OCI-LY1 (cell line): ENCODE measurements around the gene MFAP2.

Experiments
- H2AFZ ChIP-seq: fragments of 200-600 bp; sonication (generic), shearing (Covaris generic); 2 replicates; pipeline ENCODE4 v1.6.0; 2014; ENCODE audit warnings: antibody characterized with exemption, mild to moderate bottlenecking, low read length
- H3F3A ChIP-seq: fragments of 200-600 bp; sonication (generic), shearing (Covaris generic); 2 replicates; pipeline ENCODE4 v1.6.0; 2014; ENCODE audit warnings: mild to moderate bottlenecking, antibody characterized with exemption, low read length, moderate library complexity; ENCODE audit not compliant: insufficient read depth
- H3K27ac ChIP-seq: fragments of 200-600 bp; sonication (generic); 2 replicates; pipeline ENCODE4 v1.5.1; 2014; ENCODE audit warnings: low read length, mixed run types, mild to moderate bottlenecking, low read depth; ENCODE audit not compliant: poor library complexity, severe bottlenecking
- H3K27me3 ChIP-seq: fragments of 200-600 bp; sonication (generic); 2 replicates; pipeline ENCODE4 v1.6.0; 2014; ENCODE audit warnings: antibody characterized with exemption, mild to moderate bottlenecking, low read length, moderate library complexity; ENCODE audit not compliant: insufficient read depth
- H3K36me3 ChIP-seq: fragments of 200-600 bp; sonication (generic); 2 replicates; pipeline ENCODE4 v1.6.1; 2014; ENCODE audit warnings: mild to moderate bottlenecking, antibody characterized with exemption, low read length, moderate library complexity, mixed read lengths; ENCODE audit not compliant: insufficient read depth
- H3K4me1 ChIP-seq: fragments of 200-600 bp; sonication (generic); 2 replicates; pipeline ENCODE4 v1.5.1; 2014; ENCODE audit warnings: mild to moderate bottlenecking, low read length, moderate library complexity; ENCODE audit not compliant: insufficient read depth, severe bottlenecking
- H3K4me2 ChIP-seq: fragments of 200-600 bp; sonication (generic), shearing (Covaris generic); 2 replicates; pipeline ENCODE4 v1.6.1; 2014; ENCODE audit warnings: low read length
- H3K4me3 ChIP-seq: fragments of 200-600 bp; sonication (generic); 2 replicates; pipeline ENCODE4 v1.5.1; 2014; ENCODE audit warnings: low read length, low read depth, mild to moderate bottlenecking, mixed read lengths; ENCODE audit not compliant: poor library complexity, severe bottlenecking
- H3K79me2 ChIP-seq: fragments of 200-600 bp; shearing (Covaris generic); 2 replicates; pipeline ENCODE4 v1.6.1; 2016; ENCODE audit warnings: mixed run types, low read length, mixed read lengths; ENCODE audit not compliant: insufficient read depth
- H3K9ac ChIP-seq: fragments of 200-600 bp; sonication (generic), shearing (Covaris generic); 2 replicates; pipeline ENCODE4 v1.6.1; 2014; ENCODE audit warnings: mild to moderate bottlenecking, low read length, mixed read lengths
- H3K9me2 ChIP-seq: fragments of 200-600 bp; sonication (generic), shearing (Covaris generic); 2 replicates; pipeline ENCODE4 v1.6.1; 2014; ENCODE audit warnings: low read depth, mild to moderate bottlenecking, low read length, mixed read lengths
- H3K9me3 ChIP-seq: fragments of 200-600 bp; shearing (Covaris generic); 2 replicates; pipeline ENCODE4 v1.6.1; 2014; ENCODE audit warnings: low read length, mixed read lengths
- H4K20me1 ChIP-seq: fragments of 200-600 bp; sonication (generic), shearing (Covaris generic); 2 replicates; pipeline ENCODE4 v1.6.0; 2016; ENCODE audit warnings: mild to moderate bottlenecking, low read length; ENCODE audit not compliant: insufficient read depth
- EZH2 ChIP-seq: fragments of 200-600 bp; sonication (generic), shearing (Covaris generic); IDR thresholded peaks from 2 replicates; pipeline ENCODE4 v1.8.0; 2017; ENCODE audit warnings: borderline replicate concordance, mixed run types, mild to moderate bottlenecking, antibody characterized with exemption, low read length, moderate library complexity, mixed read lengths
- TF ChIP-seq, protein P1 (sequence below): fragments of 200-600 bp; sonication (generic), shearing (Covaris generic); IDR thresholded peaks from 2 replicates; pipeline ENCODE4 v1.5.1; 2017; ENCODE audit warnings: mild to moderate bottlenecking, antibody characterized with exemption, low read length, moderate library complexity, mixed read lengths

MFAP2 gene

DNA sequence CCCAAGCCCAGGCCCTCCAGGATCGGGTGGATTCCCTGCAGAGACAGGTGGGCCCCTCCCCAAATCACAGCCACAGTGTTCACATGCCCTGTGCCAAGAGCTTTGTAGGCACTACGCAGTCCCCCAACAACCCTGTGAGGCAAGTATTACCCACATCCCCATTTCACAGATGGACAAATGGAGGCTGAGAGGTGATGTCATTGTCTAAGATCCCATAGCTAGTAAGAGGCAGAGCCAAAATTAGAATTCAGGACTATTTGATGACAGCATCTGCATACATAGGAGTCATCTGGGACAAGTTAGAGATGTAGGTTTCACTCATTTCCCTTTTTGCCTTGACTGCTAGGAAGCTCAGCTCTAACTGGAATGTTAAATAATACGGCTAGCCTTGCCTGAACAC, 12.0 kb downstream of the MFAP2 start:
- no peak overlapping the region for H3K9ac ChIP-seq
- no peaks in the 10 kb centered on the region for H3K27me3 ChIP-seq
- no peak overlapping the region for H2AFZ ChIP-seq
- H3K79me2 ChIP-seq = no peaks in the 10 kb centered on the region
- H3K27ac ChIP-seq = no peak overlapping the region
- H3F3A ChIP-seq = no peaks in the 10 kb centered on the region
- no peaks in the 10 kb centered on the region for H3K4me1 ChIP-seq
- H3K9me2 ChIP-seq = no peaks in the 10 kb centered on the region
- H4K20me1 ChIP-seq = no peaks in the 10 kb centered on the region
- TF ChIP-seq, protein P1, sequence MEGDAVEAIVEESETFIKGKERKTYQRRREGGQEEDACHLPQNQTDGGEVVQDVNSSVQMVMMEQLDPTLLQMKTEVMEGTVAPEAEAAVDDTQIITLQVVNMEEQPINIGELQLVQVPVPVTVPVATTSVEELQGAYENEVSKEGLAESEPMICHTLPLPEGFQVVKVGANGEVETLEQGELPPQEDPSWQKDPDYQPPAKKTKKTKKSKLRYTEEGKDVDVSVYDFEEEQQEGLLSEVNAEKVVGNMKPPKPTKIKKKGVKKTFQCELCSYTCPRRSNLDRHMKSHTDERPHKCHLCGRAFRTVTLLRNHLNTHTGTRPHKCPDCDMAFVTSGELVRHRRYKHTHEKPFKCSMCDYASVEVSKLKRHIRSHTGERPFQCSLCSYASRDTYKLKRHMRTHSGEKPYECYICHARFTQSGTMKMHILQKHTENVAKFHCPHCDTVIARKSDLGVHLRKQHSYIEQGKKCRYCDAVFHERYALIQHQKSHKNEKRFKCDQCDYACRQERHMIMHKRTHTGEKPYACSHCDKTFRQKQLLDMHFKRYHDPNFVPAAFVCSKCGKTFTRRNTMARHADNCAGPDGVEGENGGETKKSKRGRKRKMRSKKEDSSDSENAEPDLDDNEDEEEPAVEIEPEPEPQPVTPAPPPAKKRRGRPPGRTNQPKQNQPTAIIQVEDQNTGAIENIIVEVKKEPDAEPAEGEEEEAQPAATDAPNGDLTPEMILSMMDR = no peak
- TF ChIP-seq EZH2 = no peak
- H3K4me2 ChIP-seq = no peak overlapping the region
- no peaks in the 10 kb centered on the region for H3K9me3 ChIP-seq
- no peaks in the 10 kb centered on the region for H3K36me3 ChIP-seq
- no peak overlapping the region for H3K4me3 ChIP-seq

DNA sequence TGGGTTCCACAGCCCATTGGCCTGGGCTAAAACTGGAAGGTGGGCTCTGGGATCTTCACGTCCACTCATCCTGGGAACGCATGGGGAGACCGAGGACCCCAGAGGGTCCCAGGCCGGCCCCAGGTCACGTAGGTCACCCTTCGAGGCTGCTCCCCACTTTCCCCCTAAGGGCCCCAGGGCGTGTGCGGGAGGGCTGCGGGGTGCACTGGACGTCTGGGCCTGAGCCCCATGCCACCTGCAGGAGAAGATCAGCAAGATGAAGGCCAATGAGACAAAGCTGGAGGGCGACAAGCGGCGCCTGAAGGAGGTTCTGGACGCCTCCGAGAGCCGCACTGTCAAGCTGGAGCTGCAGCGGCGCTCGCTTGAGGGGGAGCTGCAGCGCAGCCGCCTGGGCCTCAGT, 12.5 kb downstream of the MFAP2 start:
- no peaks in the 10 kb centered on the region for H3K4me1 ChIP-seq
- H3K4me2 ChIP-seq = no peak overlapping the region

DNA sequence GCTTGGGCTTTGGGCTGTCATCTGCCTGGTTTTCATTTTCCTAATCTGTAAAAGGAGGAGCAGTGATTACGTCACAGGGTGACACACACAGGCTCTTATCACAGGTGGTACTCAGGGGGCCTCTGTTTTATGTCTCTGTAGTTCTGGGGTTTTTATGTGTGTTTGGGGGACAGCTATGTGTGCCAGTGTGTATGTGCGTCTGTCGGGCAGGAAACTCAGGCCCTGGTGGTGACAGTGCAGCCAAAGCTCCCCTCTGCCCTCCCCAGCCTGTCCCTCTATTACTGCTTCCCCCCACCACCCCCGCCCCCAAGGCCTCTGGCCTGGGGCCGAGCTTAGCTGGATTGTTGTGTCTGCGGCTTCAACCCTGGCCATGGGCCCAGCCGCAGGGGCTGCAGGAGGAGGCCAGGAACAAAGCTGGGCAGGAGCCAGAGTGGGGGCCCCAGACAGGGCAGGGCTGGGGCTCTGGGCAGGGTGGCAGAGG, 13.3 kb downstream of the MFAP2 start:
- no peaks in the 10 kb centered on the region for H3K36me3 ChIP-seq
- TF ChIP-seq, protein P1 = no peak
- no peak for TF ChIP-seq EZH2
- H3K4me3 ChIP-seq = no peak overlapping the region
- no peaks in the 10 kb centered on the region for H3K4me1 ChIP-seq
- no peaks in the 10 kb centered on the region for H3K27me3 ChIP-seq
- no peak overlapping the region for H3K27ac ChIP-seq
- H3K9me2 ChIP-seq = no peaks in the 10 kb centered on the region
- H3K79me2 ChIP-seq = no peaks in the 10 kb centered on the region
- H4K20me1 ChIP-seq = no peaks in the 10 kb centered on the region
- H3F3A ChIP-seq = no peaks in the 10 kb centered on the region
- no peaks in the 10 kb centered on the region for H3K9me3 ChIP-seq
- H2AFZ ChIP-seq = no peak overlapping the region
- H3K9ac ChIP-seq = no peak overlapping the region
- no peak overlapping the region for H3K4me2 ChIP-seq

More for the DNA sequence above, 12.5 kb downstream of the MFAP2 start:
- no peak overlapping the region for H3K9ac ChIP-seq
- H3K27me3 ChIP-seq = no peaks in the 10 kb centered on the region
- H2AFZ ChIP-seq = no peak overlapping the region
- no peaks in the 10 kb centered on the region for H3K9me3 ChIP-seq
- H3K9me2 ChIP-seq = no peaks in the 10 kb centered on the region
- H3K27ac ChIP-seq = no peak overlapping the region
- H3K36me3 ChIP-seq = no peaks in the 10 kb centered on the region
- H3K4me3 ChIP-seq = no peak overlapping the region
- H3K79me2 ChIP-seq = no peaks in the 10 kb centered on the region
- no peaks in the 10 kb centered on the region for H4K20me1 ChIP-seq
- TF ChIP-seq, protein P1 = no peak
- no peak for TF ChIP-seq EZH2
- no peaks in the 10 kb centered on the region for H3F3A ChIP-seq
